Nephron progenitor cell (in vitro differentiated cells): ENCODE measurements around the gene MIA.

Source experiments
- DNase-seq: peaks from one replicate; pipeline ENCODE4 v3.0.0; 2021
- H3K27ac Mint-ChIP-seq: 2 replicates; pipeline ENCODE4 v1.8.0; 2021; ENCODE audit warnings: mild to moderate bottlenecking, moderate library complexity, mixed read lengths
- H3K27me3 Mint-ChIP-seq: 2 replicates; pipeline ENCODE4 v1.8.0; 2021; ENCODE audit warnings: mild to moderate bottlenecking, low read depth, mixed read lengths; ENCODE audit not compliant: poor library complexity
- H3K36me3 Mint-ChIP-seq: 2 replicates; pipeline ENCODE4 v1.8.0; 2021; ENCODE audit warnings: low read depth, mixed read lengths
- H3K4me1 Mint-ChIP-seq: 2 replicates; pipeline ENCODE4 v1.8.0; 2021; ENCODE audit warnings: mixed read lengths
- H3K4me3 Mint-ChIP-seq: 2 replicates; pipeline ENCODE4 v1.8.0; 2021; ENCODE audit warnings: mild to moderate bottlenecking, moderate library complexity, mixed read lengths
- H3K9me3 Mint-ChIP-seq: 2 replicates; pipeline ENCODE4 v1.8.0; 2021; ENCODE audit warnings: mild to moderate bottlenecking, moderate library complexity, mixed read lengths
- CTCF ChIP-seq: fragments of 200-600 bp; sonication (generic); IDR thresholded peaks from 2 replicates; pipeline ENCODE4 v1.5.0; 2021; ENCODE audit warnings: antibody characterized with exemption

Gene MIA

GRCh38 chr19:40754611-40755247, 20.6 kb upstream of the MIA start:
- peak overlapping the region; percentile 85 for H3K27ac Mint-ChIP-seq
- H3K36me3 Mint-ChIP-seq: peaks cover 56% of the 10 kb centered on the region
- no peaks in the 10 kb centered on the region for H3K9me3 Mint-ChIP-seq
- peaks cover 56% of the 10 kb centered on the region for H3K4me1 Mint-ChIP-seq
- H3K4me3 Mint-ChIP-seq: peak overlapping the region; percentile 64
- peaks cover under 1% of the 10 kb centered on the region for H3K27me3 Mint-ChIP-seq
- no peak for DNase-seq
- no peak for TF ChIP-seq CTCF

- no peak for DNase-seq
- no peak for TF ChIP-seq CTCF
- Mint-ChIP-seq H3K4me1 (peaks cover 51% of the 10 kb centered on the region), H3K4me3 (no peak overlapping the region), H3K9me3 (no peaks in the 10 kb centered on the region), H3K36me3 (peaks cover 61% of the 10 kb centered on the region), H3K27ac (no peak overlapping the region), H3K27me3 (no peaks in the 10 kb centered on the region)
Measured at GRCh38 chr19:40755248-40755624, 20.1 kb upstream of the MIA start.

- TF ChIP-seq CTCF: no peak
- Mint-ChIP-seq H3K4me1 (peaks cover 49% of the 10 kb centered on the region), H3K36me3 (peaks cover 66% of the 10 kb centered on the region), H3K27ac (peak overlapping the region; percentile 87), H3K4me3 (peak overlapping the region; percentile 40), H3K9me3 (no peaks in the 10 kb centered on the region), H3K27me3 (no peaks in the 10 kb centered on the region)
- no peak for DNase-seq
Measured at GRCh38 chr19:40755791-40756190, 19.5 kb upstream of the MIA start.

- no peak for TF ChIP-seq CTCF
- Mint-ChIP-seq H3K4me1 (peaks cover 43% of the 10 kb centered on the region), H3K36me3 (peaks cover 72% of the 10 kb centered on the region), H3K27me3 (no peaks in the 10 kb centered on the region), H3K27ac (peak overlapping the region; percentile 82), H3K9me3 (no peaks in the 10 kb centered on the region), H3K4me3 (peak overlapping the region; percentile 29)
- DNase-seq: no peak
Measured at GRCh38 chr19:40756502-40757110, 18.7 kb upstream of the MIA start.

- Mint-ChIP-seq H3K4me1 (peaks cover 28% of the 10 kb centered on the region), H3K9me3 (no peaks in the 10 kb centered on the region), H3K27ac (no peak overlapping the region), H3K36me3 (peaks cover 76% of the 10 kb centered on the region), H3K27me3 (no peaks in the 10 kb centered on the region), H3K4me3 (no peak overlapping the region)
- no peak for DNase-seq
- no peak for TF ChIP-seq CTCF
Measured at GRCh38 chr19:40758491-40758890, 16.8 kb upstream of the MIA start.

GRCh38 chr19:40759352-40759751, 16.0 kb upstream of the MIA start:
- Mint-ChIP-seq H3K9me3 (no peaks in the 10 kb centered on the region), H3K4me1 (peaks cover 21% of the 10 kb centered on the region), H3K36me3 (peaks cover 81% of the 10 kb centered on the region), H3K27ac (no peak overlapping the region), H3K27me3 (no peaks in the 10 kb centered on the region), H3K4me3 (no peak overlapping the region)
- no peak for DNase-seq
- TF ChIP-seq CTCF: no peak
